GM19463 (cell line): ENCODE data around the gene FCSK.
"Not testable (repeated sequence)": the region's sequence is repeated elsewhere in the genome, so short reads cannot be mapped to it uniquely, and the experiment has no call there.

Experiments
- ATAC-seq: cut with Tn5 transposase; IDR thresholded peaks from one replicate; pipeline ENCODE4 v1.9.1; 2021; ENCODE audit warnings: mild to moderate bottlenecking, moderate library complexity; ENCODE audit not compliant: unreplicated experiment

FCSK gene

DNA sequence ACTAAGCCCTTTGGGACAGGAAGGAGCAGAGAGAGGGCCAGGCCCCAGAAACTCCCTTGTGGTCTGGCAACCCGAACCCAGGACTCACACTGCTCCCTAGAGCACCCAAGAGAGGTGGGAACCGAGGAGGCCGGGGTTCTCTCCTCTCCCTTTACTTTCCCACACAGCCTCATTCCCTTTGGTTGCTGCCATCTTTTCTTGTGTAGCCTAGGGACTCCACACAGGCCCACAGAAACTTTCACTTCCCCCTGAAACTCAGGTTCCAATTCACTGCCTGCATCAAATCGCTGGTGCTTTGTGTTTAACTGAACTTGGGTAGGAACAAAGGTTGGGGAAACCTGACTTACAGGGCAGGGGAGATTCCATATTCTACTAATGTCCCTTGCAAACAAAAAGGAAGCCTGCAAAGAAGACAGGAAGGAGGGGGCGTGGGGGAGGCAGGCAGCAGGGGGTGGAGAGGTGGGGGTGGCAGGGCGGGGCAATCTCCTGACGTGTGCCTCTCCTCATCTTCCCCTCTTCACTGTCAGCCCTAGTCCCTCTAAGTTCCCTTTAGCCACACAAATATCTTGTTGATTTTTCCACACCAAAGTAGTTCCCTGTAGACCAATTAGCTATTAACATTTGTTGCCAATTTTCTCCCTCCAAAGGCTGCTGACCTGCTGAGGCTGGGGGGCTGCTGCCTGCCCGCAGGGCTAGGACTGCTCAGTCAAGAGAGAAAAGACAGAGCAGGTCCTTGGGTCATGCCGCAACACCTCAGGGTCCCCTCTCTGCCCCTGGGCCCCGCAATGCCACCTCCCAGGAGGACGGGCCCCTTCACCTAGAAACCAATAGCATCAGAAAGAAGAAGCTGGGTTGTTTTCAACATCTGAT, 23.5 kb upstream of the FCSK start:
- ATAC-seq, result peak; percentile 36

DNA sequence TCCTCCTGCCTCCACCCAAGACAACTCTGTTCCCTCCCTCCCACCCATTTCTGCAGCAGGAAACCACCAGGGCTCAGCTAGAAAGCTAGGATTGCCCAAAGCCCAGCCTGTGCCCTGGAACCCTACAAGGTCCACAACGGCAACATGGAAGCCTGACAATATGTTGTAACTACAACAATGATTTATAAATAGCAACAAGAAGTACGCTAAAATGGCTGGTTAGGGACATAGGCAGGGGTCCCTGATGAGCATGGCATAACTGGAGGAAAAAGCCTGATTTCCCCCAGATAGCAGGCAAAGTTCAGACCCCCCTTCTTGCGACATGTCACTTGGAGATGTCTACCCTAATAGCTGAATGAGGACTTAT, 22.1 kb upstream of the FCSK start:
- no peak for ATAC-seq

DNA sequence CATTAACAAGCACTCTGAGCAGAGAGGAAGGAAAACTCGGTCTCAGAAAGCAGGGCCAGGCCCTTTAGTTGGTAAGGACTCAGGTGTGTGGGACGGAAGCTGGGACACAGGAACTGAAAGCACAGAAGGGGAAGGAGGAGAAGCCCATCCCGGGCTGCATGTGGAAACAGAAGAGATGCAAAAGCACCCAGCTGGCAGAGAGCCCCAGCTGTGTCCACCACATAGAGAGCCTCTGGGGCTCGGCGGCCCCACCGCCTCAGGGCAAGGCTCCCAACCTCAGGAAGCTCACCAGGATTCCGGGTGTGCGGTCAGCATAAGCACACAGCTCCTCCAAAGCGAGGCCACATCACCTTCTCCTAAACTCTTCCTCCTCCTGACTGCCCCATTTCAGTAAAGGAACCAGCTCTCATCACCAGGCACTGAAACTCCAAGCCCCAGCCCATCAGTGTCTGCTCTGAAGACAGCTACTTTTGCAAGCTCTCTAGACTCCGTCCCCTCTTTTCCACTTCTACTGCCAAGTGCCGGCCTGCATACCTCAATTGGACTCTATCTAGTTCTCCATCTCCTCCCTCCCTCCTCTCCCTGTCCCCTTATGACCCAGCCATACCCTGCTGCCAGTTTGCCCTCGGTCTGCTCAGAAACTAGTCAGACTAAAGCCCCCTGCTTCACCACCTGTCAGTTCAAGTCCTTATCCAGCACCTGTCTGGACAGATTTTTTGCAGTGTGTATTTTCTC, 21.5 kb upstream of the FCSK start:
- ATAC-seq, result peak; percentile 21

DNA sequence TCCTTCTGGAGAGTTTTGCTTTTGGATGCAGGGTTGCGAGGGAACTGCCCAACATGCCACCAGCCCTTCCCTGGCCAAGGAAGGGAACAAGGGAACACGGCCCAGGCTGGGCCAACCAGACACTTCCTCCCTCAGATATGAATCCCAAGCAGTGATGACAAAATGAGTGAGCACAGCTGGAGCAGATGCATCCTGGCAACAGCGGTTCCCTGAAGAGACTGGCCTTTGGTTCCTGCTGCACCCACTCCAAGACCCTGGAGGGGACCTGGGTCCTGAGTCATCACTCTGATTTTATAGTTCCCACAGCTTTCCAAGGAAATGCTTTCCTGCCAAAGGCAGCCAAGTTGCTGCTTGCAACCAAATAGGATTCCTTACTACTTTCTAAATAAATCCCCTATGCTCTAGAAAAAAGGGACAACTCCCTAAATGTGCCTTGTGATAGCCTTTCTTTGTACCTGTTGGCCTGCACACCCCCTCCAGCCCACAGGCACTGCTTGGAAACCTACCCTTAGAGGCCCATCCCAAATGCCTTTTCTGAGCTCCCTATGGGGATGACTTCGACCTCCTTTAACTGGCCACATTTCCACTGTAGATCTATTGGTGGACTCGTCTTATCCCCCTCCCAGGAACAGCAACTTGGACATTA, 20.8 kb upstream of the FCSK start:
- ATAC-seq, result no peak

DNA sequence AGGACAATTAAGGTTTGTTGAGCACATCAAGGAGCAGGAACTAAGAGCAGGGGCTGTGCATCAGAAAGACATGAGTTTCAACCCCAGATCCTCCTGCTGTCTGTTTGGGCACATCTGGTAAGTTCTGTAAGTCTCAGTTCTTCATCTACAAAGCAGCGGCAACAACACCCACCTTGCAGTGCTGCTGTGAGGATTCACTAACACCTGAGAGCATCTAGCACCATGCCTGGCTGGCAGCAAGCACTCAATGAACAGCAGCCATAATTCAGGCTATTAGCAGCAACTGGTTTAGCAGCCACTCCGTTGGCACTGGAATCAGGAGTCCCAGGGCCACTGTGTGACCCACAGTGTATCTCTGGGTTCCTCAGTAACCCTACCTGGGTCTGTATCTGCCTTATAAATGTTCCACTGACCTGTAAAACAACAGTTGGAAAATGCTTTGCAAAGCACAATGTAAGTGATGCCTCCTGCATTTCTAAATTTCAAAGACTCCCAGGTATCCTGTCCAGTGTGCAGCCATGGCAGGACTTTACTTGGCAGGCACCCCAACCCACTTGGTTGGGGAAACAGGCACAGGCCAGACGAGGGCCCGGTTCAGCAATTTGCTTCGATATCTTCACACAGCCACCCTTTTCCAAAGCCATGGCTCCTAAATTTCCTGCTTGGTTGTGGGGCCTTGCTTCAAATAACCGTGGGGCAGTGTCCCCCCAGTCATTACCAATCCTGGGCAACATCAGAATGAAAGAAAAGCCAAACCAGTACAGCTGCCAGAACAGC, 19.7 kb upstream of the FCSK start:
- no peak for ATAC-seq

DNA sequence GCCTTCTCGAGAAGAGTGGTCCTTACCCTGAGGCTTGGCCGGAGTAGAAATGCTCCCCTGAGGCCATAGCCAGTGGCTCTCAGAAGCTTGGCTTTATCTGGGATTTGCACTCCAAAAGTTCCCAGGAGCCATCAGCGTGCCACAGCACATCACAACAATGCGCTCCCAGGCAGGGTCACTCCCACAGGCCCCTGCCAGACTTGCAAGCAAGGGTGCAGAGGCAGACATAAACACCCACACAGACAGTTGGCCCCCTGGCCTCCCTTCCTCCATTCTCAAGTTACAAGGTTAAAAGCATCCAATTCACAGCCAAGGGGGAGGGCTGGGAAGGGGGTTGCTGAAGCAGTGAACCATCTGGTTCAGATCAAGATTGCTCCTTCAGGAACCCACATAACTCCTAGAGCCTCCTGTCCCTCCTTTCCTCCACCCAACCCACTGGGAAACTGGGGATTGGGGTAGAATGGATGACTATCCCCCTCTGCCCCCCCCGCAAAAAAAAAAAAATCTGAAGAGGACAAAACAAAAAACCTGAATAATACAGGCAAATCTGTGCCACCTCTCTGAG, 17.3 kb upstream of the FCSK start:
- ATAC-seq, result no peak

DNA sequence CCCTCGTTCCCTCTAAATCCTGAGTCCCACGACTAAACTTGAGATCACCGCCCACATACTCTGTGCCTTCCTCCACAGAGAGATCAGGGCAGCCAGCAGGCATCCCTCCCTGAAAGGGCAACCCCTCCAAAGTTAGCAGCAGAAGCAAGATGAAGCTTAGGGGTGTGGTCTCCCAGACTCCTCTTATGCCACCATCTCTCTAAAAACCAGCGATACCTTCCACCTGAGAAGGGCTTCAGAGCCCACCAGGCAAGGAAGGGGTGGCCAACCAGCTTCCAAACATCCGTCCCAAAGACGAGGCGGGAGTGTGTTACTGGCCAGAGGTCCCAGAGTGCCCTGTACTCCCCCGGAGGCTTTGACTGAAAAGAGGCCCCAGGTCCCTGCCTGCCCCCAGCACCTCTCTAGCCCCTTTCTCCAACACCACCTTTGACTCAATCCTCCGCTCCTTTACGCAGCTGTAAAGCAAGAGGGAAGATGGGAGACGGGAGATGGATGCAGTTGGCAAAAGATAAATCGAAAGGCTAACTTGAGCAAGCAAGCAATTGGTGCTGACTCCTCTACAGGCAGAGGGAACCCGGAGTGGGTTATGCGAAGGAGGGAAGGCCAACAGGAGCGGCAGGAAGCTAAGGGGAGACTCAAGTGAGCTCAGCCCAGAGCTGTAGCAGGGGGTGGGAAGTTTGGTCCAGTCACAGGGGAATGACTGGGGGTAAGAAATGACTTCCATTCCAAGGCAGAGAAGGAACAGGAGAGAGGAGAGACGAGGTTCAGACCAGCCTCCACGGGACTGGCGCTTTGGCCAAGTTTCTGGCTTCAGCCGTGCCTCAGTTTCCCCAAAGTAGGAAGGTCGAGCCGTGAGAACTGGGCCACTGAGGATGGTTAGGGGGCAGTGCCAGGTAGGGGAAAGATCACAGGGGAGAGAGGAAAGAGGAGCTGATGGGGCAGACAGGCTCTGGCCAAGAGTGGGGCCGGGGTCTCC, 16.5 kb upstream of the FCSK start:
- no peak for ATAC-seq

DNA sequence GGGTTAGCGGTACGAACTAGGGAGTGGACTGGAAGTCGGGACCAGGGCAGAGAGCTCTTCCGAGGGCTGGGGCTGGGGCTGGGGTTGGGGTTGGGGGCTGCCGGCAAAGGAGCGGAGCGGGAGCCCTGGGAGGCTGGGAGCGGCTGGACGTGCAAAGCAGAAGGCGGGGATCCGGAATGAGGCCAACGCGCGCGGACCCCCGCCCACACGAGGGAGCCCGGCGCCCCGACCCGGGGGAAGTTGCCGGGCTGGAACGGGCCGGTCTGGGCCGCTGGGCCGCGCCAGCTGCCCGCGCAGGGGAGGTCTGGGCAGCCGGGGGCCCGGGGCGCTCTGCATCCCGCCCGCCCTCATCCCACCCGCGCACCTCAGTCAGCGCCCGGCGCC, 15.8 kb upstream of the FCSK start:
- ATAC-seq, result no peak

DNA sequence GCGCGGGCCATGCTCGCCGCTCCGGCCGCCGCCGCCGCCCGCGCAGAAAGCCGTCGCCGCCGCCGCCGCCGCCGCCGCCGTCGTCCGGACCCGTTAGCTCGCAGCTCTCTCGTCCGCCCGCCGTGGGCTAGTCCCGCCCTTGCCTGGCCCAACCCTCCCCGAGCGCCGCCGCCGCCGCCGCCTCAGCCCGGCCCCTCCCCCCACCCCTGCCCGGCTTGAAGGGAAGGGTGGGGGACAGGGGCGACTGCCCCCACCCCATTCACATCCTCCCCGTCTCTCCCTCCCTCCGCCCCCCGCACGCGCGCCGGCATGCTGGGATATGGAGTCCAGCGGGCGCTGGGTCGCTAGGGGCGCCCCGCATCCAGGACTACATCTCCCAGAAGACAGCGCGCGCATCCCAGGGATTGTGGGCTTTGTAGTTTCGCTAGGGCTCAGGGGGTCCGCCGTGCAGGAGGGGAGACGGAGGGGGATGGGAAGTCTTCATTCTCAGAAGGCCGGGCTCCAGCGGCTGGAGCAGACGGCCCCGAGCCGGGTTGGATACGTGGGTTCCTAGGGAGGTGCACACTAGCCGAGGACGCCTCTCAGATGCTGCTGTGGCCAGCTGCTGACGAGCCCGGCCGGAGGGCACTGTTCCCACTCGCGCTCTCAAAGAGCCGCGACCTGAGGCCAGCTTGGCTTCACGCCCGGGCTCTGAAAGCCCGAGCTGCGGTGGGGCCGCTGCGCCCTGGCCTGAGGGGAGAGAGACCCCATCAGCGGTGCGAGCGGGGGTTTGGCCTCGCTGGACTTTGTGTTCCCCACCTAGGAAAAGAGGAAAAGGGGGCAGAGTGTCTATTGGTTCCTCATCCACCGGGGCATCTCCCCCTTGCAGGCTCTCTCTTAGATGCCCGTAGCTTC, 15.2 kb upstream of the FCSK start, which contains the start of gene ST3GAL2:
ST3GAL2 (minus strand) TSS at position 132 of the 894 bp plus-strand sequence. CDS start 40,570 bp downstream, outside the sequence.
- peak; percentile 84 for ATAC-seq

DNA sequence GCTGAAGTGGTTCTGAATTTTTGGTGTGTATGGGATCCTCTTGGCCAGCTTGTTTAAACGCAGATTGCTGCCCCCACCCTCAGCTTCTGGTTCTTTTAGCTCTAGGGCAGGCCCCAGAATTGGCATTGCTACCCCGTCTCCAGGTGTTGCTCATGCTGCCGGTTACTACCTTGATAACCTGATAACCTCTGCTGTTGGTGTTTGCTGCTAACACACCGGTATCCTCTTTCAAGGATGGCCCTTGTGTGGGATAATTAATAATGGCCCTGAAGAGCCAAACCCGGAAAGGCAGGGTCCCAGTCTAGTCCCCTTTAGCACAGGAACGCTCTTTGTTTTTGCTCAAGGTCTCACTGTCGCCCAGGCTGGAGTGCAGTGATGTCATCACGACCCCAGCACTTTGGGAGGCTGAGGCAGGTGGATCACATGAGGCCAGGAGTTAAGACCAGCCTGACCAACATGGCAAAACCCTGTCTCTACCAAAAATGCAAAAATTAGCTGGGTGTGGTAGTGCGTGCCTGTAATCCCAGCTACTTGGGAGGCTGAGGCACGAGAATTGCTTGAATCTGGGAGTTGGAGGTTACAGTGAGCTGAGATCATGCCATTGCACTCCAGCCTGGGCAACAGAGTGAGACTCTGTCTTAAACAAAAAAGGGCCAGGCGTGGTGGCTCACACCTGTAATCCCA, 14.2 kb upstream of the FCSK start:
- ATAC-seq, result no peak

DNA sequence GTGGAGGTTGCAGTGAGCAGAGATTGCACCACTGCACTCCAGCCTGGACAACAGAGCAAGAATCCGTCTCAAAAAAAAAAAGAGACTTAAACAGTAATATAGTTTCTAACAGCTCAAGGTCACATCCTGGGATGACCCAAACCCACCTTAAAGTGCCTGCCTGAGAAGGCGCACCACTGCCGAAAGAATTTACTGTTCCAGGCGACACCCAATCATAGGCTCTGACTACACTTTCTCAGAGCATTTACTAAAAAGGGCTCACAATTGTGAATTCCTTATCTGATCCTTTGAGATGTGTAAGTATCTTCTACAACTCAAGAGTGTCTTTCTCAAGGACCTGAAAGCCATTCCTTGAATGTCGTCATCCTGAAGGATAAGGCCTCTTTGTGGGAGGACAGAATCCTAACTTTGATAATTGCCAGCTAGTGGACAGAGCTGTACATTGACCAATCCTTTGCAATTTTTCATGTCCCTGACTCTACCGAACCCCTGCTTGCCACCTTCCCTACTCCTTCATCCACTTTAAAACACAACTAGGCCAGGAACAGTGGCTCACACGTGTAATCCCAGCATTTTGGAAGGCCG, 12.9 kb upstream of the FCSK start:
- no peak for ATAC-seq

DNA sequence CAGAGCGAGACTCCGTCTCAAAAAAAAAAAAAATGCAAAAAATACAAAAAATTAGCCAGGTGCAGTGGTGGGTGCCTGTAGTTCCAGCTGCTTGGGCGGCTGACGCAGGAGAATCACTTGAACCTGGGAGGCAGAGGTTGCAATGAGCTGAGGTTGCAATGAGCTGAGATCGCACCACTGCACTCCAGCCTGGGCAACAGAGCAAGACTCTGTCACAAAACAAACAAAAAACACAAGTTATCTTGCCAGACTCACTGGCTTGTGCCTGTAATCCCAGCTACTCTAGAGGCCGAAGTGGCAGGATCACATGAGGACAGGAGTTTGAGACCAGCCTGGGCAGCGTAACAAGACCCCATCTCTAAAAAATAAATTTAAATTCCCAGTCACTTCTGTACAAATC, 12.1 kb upstream of the FCSK start:
- ATAC-seq, result no peak

DNA sequence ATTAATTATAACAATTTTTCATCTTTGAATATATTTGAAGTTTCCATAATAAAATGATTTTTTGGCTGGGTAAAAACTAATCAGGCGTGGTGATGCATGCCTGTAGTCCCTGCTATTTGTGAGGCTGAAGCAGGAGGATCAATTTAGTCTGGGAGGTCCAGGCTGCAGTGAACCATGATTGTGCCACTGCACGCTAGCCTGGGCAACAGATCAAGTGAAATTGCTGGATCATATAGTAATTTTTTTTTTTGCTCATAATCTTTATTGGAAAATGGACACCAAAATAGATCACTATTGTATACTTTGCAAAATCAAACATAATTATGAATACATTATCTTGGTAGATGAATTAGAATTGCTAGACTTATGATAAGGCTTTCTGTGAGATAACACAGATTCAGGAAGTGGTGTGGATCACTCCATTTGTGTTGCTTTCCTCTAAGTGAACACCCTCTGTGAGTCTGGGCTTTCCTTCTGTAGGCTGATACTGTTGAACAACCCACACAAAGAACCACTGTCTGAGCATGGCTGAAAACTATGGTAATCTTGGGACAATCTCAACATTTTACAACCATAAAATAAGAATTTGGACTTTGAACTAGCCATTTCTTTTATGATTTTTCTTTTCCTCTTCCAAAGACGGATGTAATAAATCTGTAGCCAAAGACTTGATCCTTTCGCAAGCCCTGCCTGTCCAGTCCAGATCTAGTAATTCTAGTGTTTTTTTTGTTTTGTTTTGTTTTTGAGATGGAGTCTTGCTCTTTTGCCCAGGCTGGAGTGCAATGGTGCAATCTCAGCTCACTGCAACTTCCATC, 9.9 kb upstream of the FCSK start:
- ATAC-seq, result no peak

DNA sequence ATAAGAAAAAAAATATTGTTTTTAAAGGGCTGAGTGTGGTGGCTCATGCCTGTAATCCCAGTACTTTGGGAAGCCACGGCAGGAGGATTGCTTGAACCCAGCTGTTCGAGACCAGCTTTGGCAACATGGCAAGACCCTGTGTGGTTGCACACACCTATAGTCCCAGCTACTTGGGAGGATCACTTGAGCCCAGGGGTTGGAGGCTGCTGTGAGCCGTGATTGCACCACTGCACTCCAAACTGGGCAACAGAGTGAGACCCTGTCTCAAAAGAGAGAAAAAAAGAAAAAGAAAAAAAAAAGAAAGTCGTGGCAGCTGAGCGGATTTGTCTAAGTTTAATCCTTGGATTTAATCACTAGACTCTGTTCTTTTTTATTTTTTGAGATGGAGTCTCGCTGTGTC, 6.3 kb upstream of the FCSK start:
- ATAC-seq, result no peak

DNA sequence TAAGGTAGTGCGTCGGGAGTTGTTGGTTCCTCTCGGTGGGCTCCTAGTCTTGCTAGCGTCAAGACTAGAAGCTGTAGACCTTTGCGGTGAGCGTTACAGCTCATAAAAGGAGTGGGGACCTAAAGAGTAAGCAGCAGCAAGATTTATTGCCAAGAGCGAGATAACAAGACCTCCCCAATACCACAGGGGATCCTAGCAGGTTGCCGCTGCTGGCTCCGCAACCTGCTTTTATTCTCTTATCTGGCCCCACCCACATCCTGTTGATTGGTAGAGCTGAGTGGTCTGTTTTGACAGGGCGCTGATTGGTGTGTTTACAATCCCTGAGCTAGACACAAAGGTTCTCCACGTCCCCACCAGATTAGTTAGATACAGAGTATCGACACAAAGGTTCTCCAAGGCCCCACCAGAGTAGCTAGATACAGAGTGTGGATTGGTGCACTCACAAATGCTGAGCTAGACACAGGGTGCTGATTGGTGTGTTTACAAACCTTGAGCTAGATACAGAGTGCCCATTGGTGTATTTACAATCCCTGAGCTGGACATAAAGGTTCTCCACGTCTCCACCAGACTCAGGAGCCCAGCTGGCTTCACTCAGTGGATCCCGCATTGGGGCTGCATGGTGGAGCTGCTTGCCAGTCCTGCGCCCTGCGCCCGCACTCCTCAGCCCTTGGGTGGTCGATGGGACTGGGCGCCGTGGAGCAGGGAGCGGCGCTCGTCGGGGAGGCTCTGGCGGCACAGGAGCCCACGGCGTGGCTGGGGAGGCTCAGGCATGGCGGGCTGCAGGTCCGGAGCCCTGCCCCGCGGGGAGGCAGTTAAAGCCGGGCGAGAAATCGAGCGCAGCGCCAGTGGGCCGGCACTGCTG, 4.0 kb upstream of the FCSK start:
- not testable (repeated sequence) for ATAC-seq

DNA sequence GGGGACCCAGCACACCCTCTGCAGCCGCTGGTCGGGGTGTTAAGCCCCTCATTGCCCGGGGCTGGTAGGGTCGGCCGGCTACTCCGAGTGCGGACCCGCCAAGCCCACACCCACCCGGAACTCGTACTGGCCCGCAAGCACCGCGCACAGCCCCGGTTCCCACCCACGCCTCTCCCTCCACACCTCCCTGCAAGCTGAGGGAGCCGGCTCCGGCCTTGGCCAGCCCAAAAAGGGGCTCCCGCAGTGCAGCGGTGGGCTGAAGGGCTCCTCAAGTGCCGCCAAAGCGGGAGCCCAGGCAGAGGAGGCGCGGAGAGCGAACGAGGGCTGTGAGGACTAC, 3.4 kb upstream of the FCSK start:
- ATAC-seq, result not testable (repeated sequence)
